Activated CD4-positive, alpha-beta T cell treated with anti-CD3 and anti-CD28 coated beads for 24 hours (primary cell): ENCODE measurements around the gene MAP4K2.
"Not testable (repeated sequence)": the region's sequence is repeated elsewhere in the genome, so short reads cannot be mapped to it uniquely, and the experiment has no call there.

Experiments used
- DNase-seq, 2 donors: peaks; one replicate each; pipeline ENCODE4 v3.0.0-alpha.2; 2020; ENCODE audit warnings: low read depth in 2 of 2

The MAP4K2 gene

GRCh38 chr11:64838600-64839334, 35.8 kb upstream of the MAP4K2 start:
- DNase-seq: no peak

GRCh38 chr11:64837887-64838351, 34.9 kb upstream of the MAP4K2 start:
- no peak for DNase-seq

- no peak for DNase-seq
Observed at GRCh38 chr11:64836448-64837072, 33.5 kb upstream of the MAP4K2 start.

GRCh38 chr11:64835616-64836447, 32.8 kb upstream of the MAP4K2 start:
- DNase-seq: no peak

- DNase-seq: no peak
Observed at GRCh38 chr11:64834723-64835615, 32.0 kb upstream of the MAP4K2 start.

- no peak for DNase-seq
Observed at GRCh38 chr11:64834031-64834722, 31.2 kb upstream of the MAP4K2 start.

GRCh38 chr11:64833509-64833908, 30.5 kb upstream of the MAP4K2 start:
- DNase-seq: no peak

GRCh38 chr11:64833198-64833502, 30.1 kb upstream of the MAP4K2 start:
- no peak for DNase-seq

GRCh38 chr11:64832467-64833197, 29.6 kb upstream of the MAP4K2 start:
- no peak for DNase-seq

- no peak for DNase-seq
Observed at GRCh38 chr11:64831411-64831891, 28.4 kb upstream of the MAP4K2 start.

- DNase-seq: no peak
Observed at GRCh38 chr11:64829536-64830251, 26.7 kb upstream of the MAP4K2 start.

GRCh38 chr11:64827451-64827839, 24.4 kb upstream of the MAP4K2 start:
- no peak for DNase-seq

GRCh38 chr11:64826578-64827450, 23.8 kb upstream of the MAP4K2 start:
- DNase-seq: no peak

GRCh38 chr11:64826062-64826461, 23.0 kb upstream of the MAP4K2 start:
- DNase-seq: no peak

GRCh38 chr11:64823568-64824119, 20.6 kb upstream of the MAP4K2 start:
- no peak for DNase-seq

GRCh38 chr11:64817476-64817875, 14.5 kb upstream of the MAP4K2 start:
- DNase-seq: no peak

- not testable (repeated sequence) for DNase-seq
Observed at GRCh38 chr11:64815433-64815832, 12.4 kb upstream of the MAP4K2 start.

GRCh38 chr11:64814712-64815187, 11.7 kb upstream of the MAP4K2 start:
- no peak for DNase-seq
